Skeletal muscle satellite cell (primary cell): ENCODE results near the gene YRDC. TPM values are rescaled to one million over a fixed set of nuclear protein-coding genes. Genes with fewer than 3 reads are reported as not detected.

Source experiments
- H3K27me3 ChIP-seq: 2 replicates; pipeline ENCODE4 v1.7.0; 2013; ENCODE audit warnings: low read length; ENCODE audit not compliant: control insufficient read depth, insufficient read depth
- H3K36me3 ChIP-seq: 2 replicates; pipeline ENCODE4 v1.7.0; 2013; ENCODE audit warnings: mild to moderate bottlenecking, control low read depth, low read length; ENCODE audit not compliant: insufficient read depth
- H3K4me1 ChIP-seq: 2 replicates; pipeline ENCODE4 v1.7.0; 2013; ENCODE audit warnings: low read length; ENCODE audit not compliant: control insufficient read depth, insufficient read depth
- H3K4me2 ChIP-seq: 2 replicates; pipeline ENCODE4 v1.7.0; 2013; ENCODE audit warnings: mild to moderate bottlenecking, low read length
- H3K4me3 ChIP-seq: 2 replicates; pipeline ENCODE4 v1.7.0; 2013; ENCODE audit warnings: low read length
- H3K9ac ChIP-seq: 2 replicates; pipeline ENCODE4 v1.7.0; 2013; ENCODE audit warnings: mild to moderate bottlenecking, low read depth, low read length, moderate library complexity
- H3K9me3 ChIP-seq: replicated peaks from 2 replicates; pipeline ENCODE4 v1.7.0; 2013; ENCODE audit warnings: mild to moderate bottlenecking, control low read depth, low read length
- total RNA-seq: library from RNA; depleted of rRNA; stranded (reverse); fragments of >200 nt; gene quantifications from 2 replicates; pipeline ENCODE4 v1.2.3, GENCODE V29; 2012; rRNA removed

The YRDC gene
- 16.7 and 21.4 TPM in 2 replicates for total RNA-seq

GRCh38 chr1:37807555-37808368 lies at the start of gene YRDC, which contains the start of gene C1orf122:
YRDC (minus strand) TSS chr1:37808208; CDS start chr1:37808180, 28 bp downstream.
C1orf122 (plus strand) TSS chr1:37807790; CDS start chr1:37808405, 615 bp downstream.
- Histone ChIP-seq H3K36me3 (peaks cover 48% of the 10 kb centered on the region), H3K4me2 (peak within 1 kb of the TSS; percentile 88), H3K4me3 (peak within 1 kb of the TSS; percentile 94), H3K9me3 (no peaks in the 10 kb centered on the region), H3K9ac (peak within 1 kb of the TSS; percentile 93), H3K27me3 (no peaks in the 10 kb centered on the region), H3K4me1 (peaks cover 25% of the 10 kb centered on the region)

- Histone ChIP-seq H3K4me1 (peaks cover 15% of the 10 kb centered on the region), H3K9ac (no peak overlapping the region), H3K9me3 (no peaks in the 10 kb centered on the region), H3K4me3 (no peak overlapping the region), H3K36me3 (peaks cover 29% of the 10 kb centered on the region), H3K4me2 (no peak overlapping the region), H3K27me3 (no peaks in the 10 kb centered on the region)
These were observed 46.4 kb upstream of the YRDC start for GRCh38 chr1:37854406-37854805.

- Histone ChIP-seq H3K9ac (no peak overlapping the region), H3K4me1 (peaks cover 9% of the 10 kb centered on the region), H3K4me3 (no peak overlapping the region), H3K27me3 (no peaks in the 10 kb centered on the region), H3K9me3 (no peaks in the 10 kb centered on the region), H3K4me2 (no peak overlapping the region), H3K36me3 (peaks cover 37% of the 10 kb centered on the region)
These were observed 45.1 kb upstream of the YRDC start for GRCh38 chr1:37853157-37853556.

- peaks cover 8% of the 10 kb centered on the region for H3K4me1 ChIP-seq
- H3K36me3 ChIP-seq = peaks cover 32% of the 10 kb centered on the region
- no peaks in the 10 kb centered on the region for H3K9me3 ChIP-seq
- no peak overlapping the region for H3K4me3 ChIP-seq
- H3K27me3 ChIP-seq = no peaks in the 10 kb centered on the region
- H3K9ac ChIP-seq = no peak overlapping the region
- H3K4me2 ChIP-seq = no peak overlapping the region
These were observed 43.8 kb upstream of the YRDC start for GRCh38 chr1:37851782-37852210.

- Histone ChIP-seq H3K36me3 (peaks cover 30% of the 10 kb centered on the region), H3K27me3 (no peaks in the 10 kb centered on the region), H3K4me3 (no peak overlapping the region), H3K9me3 (no peaks in the 10 kb centered on the region), H3K4me1 (peaks cover 8% of the 10 kb centered on the region), H3K9ac (no peak overlapping the region), H3K4me2 (no peak overlapping the region)
These were observed 43.3 kb upstream of the YRDC start for GRCh38 chr1:37851262-37851661.

- Histone ChIP-seq H3K27me3 (no peaks in the 10 kb centered on the region), H3K9ac (no peak overlapping the region), H3K4me2 (no peak overlapping the region), H3K9me3 (no peaks in the 10 kb centered on the region), H3K36me3 (peaks cover 30% of the 10 kb centered on the region), H3K4me3 (no peak overlapping the region), H3K4me1 (peaks cover 8% of the 10 kb centered on the region)
These were observed 42.4 kb upstream of the YRDC start for GRCh38 chr1:37850352-37850955.

- no peak overlapping the region for H3K4me3 ChIP-seq
- H3K36me3 ChIP-seq = peaks cover 33% of the 10 kb centered on the region
- H3K27me3 ChIP-seq = no peaks in the 10 kb centered on the region
- H3K4me1 ChIP-seq = peaks cover 8% of the 10 kb centered on the region
- H3K9me3 ChIP-seq = no peaks in the 10 kb centered on the region
- no peak overlapping the region for H3K4me2 ChIP-seq
- no peak overlapping the region for H3K9ac ChIP-seq
These were observed 41.5 kb upstream of the YRDC start for GRCh38 chr1:37849480-37849879.

- Histone ChIP-seq H3K9ac (no peak overlapping the region), H3K4me2 (no peak overlapping the region), H3K36me3 (peaks cover 23% of the 10 kb centered on the region), H3K4me3 (no peak overlapping the region), H3K27me3 (no peaks in the 10 kb centered on the region), H3K9me3 (no peaks in the 10 kb centered on the region), H3K4me1 (peaks cover 4% of the 10 kb centered on the region)
These were observed 38.8 kb upstream of the YRDC start for GRCh38 chr1:37846647-37847339.

- Histone ChIP-seq H3K4me1 (no peaks in the 10 kb centered on the region), H3K4me3 (no peak overlapping the region), H3K36me3 (peaks cover 33% of the 10 kb centered on the region), H3K4me2 (no peak overlapping the region), H3K9me3 (no peaks in the 10 kb centered on the region), H3K27me3 (no peaks in the 10 kb centered on the region), H3K9ac (no peak overlapping the region)
These were observed 37.8 kb upstream of the YRDC start for GRCh38 chr1:37845786-37846185.

- Histone ChIP-seq H3K9ac (no peak overlapping the region), H3K27me3 (no peaks in the 10 kb centered on the region), H3K4me2 (no peak overlapping the region), H3K36me3 (peaks cover 37% of the 10 kb centered on the region), H3K4me3 (no peak overlapping the region), H3K4me1 (no peaks in the 10 kb centered on the region), H3K9me3 (no peaks in the 10 kb centered on the region)
These were observed 37.1 kb upstream of the YRDC start for GRCh38 chr1:37845049-37845646.

- Histone ChIP-seq H3K36me3 (peaks cover 40% of the 10 kb centered on the region), H3K27me3 (no peaks in the 10 kb centered on the region), H3K9ac (no peak overlapping the region), H3K4me1 (no peaks in the 10 kb centered on the region), H3K4me2 (no peak overlapping the region), H3K4me3 (no peak overlapping the region), H3K9me3 (no peaks in the 10 kb centered on the region)
These were observed 36.5 kb upstream of the YRDC start for GRCh38 chr1:37844536-37844935.
